ENCODE data around the gene ZFR2.

- TF ChIP-seq NRF1 (IDR thresholded peaks at IDR 0.05; ENCODE audit: low read depth, low read length): no peak
- no peak for TF ChIP-seq CTCF (IDR thresholded peaks at IDR 0.05; ENCODE audit: control extremely low read depth in 1 of 3, insufficient read depth in 1 of 3, low read depth in 1 of 3, low read length in 3 of 3)
- TF ChIP-seq, protein P1, sequence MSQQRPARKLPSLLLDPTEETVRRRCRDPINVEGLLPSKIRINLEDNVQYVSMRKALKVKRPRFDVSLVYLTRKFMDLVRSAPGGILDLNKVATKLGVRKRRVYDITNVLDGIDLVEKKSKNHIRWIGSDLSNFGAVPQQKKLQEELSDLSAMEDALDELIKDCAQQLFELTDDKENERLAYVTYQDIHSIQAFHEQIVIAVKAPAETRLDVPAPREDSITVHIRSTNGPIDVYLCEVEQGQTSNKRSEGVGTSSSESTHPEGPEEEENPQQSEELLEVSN (IDR thresholded peaks at IDR 0.05): no peak
- no peak for TF ChIP-seq GTF2F1 (IDR thresholded peaks at IDR 0.05; ENCODE audit: borderline replicate concordance, low read depth, low read length)
- TF ChIP-seq RXRA (IDR thresholded peaks at IDR 0.05; ENCODE audit: insufficient read depth, low read depth, low read length): no peak
- no peak for TF ChIP-seq POLR2A (IDR thresholded peaks at IDR 0.05; ENCODE audit: control extremely low read depth in 1 of 2, low read depth in 2 of 2, low read length in 2 of 2)
- no peak for TF ChIP-seq MAX (IDR thresholded peaks at IDR 0.05)
- no peak for TF ChIP-seq POLR2AphosphoS5 (IDR thresholded peaks at IDR 0.05; ENCODE audit: low read depth, low read length)
Measured at GRCh38 chr19:3810708-3811355, 58.0 kb downstream of the ZFR2 start.

Data from H1 (cell line).